ENCODE results near the gene DCLK1. TPM values are rescaled to one million over a fixed set of nuclear protein-coding genes. Genes with fewer than 3 reads are reported as not detected.
"Not testable (repeated sequence)": the region's sequence is repeated elsewhere in the genome, so short reads cannot be mapped to it uniquely, and the experiment has no call there.

The DCLK1 gene
- total RNA-seq, 2 donors from 2014 or later: 4.7 to 10.1 TPM

GRCh38 chr13:35977060-35977459 is 154.1 kb downstream of the DCLK1 start:
- no peak for DNase-seq (ENCODE audit: low spot score)
- Histone ChIP-seq H3K27ac (no peak overlapping the region), H3K36me3 (no peaks in the 10 kb centered on the region), H3K4me1 (peaks cover 0 to 10% of the 10 kb centered on the region in 2 donors), H3K4me3 (no peak overlapping the region), H3K9me3 (peaks cover 0 to 3% of the 10 kb centered on the region in 2 donors), H3K27me3 (no peaks in the 10 kb centered on the region)
- no peak for TF ChIP-seq CTCF (IDR thresholded peaks at IDR 0.05)

- Histone ChIP-seq H3K27me3 (no peaks in the 10 kb centered on the region), H3K36me3 (no peaks in the 10 kb centered on the region), H3K4me1 (peaks cover 0 to 10% of the 10 kb centered on the region in 2 donors), H3K4me3 (no peak overlapping the region), H3K9me3 (peaks cover 0 to 3% of the 10 kb centered on the region in 2 donors), H3K27ac (no peak overlapping the region)
- DNase-seq (ENCODE audit: low spot score): no peak
- TF ChIP-seq CTCF (IDR thresholded peaks at IDR 0.05): no peak
Measured at GRCh38 chr13:35976126-35976525, 155.1 kb downstream of the DCLK1 start.

GRCh38 chr13:35966951-35967350 is 164.2 kb downstream of the DCLK1 start:
- H3K9me3 ChIP-seq; H3K27ac ChIP-seq; DNase-seq (ENCODE audit: low spot score); H3K4me3 ChIP-seq; H3K27me3 ChIP-seq; H3K36me3 ChIP-seq: not testable (repeated sequence)
- H3K4me1 ChIP-seq: peaks cover 0 to 17% of the 10 kb centered on the region in 2 donors

GRCh38 chr13:35966024-35966423 is 165.2 kb downstream of the DCLK1 start:
- Histone ChIP-seq H3K27ac (peak overlapping the region; percentile 21 to 48), H3K4me1 (peaks cover 0 to 17% of the 10 kb centered on the region in 2 donors), H3K4me3 (no peak overlapping the region), H3K9me3 (peaks cover 0 to 8% of the 10 kb centered on the region in 2 donors), H3K36me3 (no peaks in the 10 kb centered on the region), H3K27me3 (no peaks in the 10 kb centered on the region)
- no peak for DNase-seq (ENCODE audit: low spot score)
- TF ChIP-seq CTCF (IDR thresholded peaks at IDR 0.05): no peak

GRCh38 chr13:35965226-35965927 is 165.8 kb downstream of the DCLK1 start:
- H3K4me1 ChIP-seq: peaks cover 0 to 17% of the 10 kb centered on the region in 2 donors
- peak overlapping the region; percentile 21 to 48 for H3K27ac ChIP-seq
- H3K9me3 ChIP-seq: peaks cover 0 to 8% of the 10 kb centered on the region in 2 donors
- no peak for TF ChIP-seq CTCF (IDR thresholded peaks at IDR 0.05)
- DNase-seq (ENCODE audit: low spot score): no peak
- H3K4me3 ChIP-seq: no peak overlapping the region
- no peaks in the 10 kb centered on the region for H3K36me3 ChIP-seq
- H3K27me3 ChIP-seq: no peaks in the 10 kb centered on the region

- Histone ChIP-seq H3K27me3 (no peaks in the 10 kb centered on the region), H3K27ac (peak overlapping the region in 1 of 2 donors; percentile 48), H3K4me3 (no peak overlapping the region), H3K36me3 (no peaks in the 10 kb centered on the region), H3K9me3 (peaks cover 0 to 8% of the 10 kb centered on the region in 2 donors), H3K4me1 (peaks cover 0 to 22% of the 10 kb centered on the region in 2 donors)
- TF ChIP-seq CTCF (IDR thresholded peaks at IDR 0.05): no peak
- DNase-seq (ENCODE audit: low spot score): no peak
Measured at GRCh38 chr13:35964863-35965180, 166.4 kb downstream of the DCLK1 start.
